ENCODE measurements around the gene PHLDB3.
"Not testable (repeated sequence)": the region's sequence is repeated elsewhere in the genome, so short reads cannot be mapped to it uniquely, and the experiment has no call there.

Gene PHLDB3
- 19.3 to 23.3 (median 21.3) reads per million in 3 donors for total RNA-seq

DNA sequence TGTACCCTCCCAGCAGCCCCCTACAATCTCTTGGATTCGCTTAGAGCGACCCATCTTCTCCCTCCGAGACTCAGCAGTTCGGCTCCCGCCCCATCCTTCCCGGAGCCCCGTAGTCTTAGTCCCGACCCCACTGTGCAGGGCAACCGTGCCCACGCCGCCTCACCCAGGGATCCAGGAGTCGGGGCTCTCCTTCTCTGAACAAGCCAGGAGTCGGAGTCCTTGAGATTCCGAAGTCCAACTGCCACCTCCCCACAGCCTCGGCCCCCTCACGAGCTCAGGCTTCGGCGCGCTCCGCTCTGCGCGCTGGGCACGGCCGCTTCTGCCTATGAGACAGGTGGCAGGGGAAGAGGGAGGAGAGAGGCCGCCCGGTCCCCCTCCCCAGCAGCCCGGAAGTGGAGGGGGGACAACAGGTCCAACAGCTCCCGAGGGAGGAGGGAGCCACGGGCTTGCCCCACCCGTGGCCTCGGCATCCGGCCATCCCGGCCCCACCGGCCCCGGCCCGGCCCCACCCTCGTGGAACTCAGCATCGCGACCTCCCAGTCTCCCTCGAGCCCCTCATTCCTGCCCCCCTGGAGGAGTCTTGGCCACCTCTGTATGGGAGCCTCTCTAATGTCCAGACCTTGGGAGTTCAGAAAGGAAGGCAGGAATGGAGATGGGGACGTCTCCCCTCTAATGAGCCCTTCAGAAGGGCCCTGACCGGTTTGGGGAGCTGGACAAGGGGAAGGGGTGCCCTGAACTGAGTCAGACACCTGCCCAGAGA, at the start of gene PHLDB3:
Gene PHLDB3 (minus strand): TSS at position 321 of the 760 bp plus-strand sequence. CDS start 628 bp downstream, outside the sequence.
- peaks cover 5% of the 10 kb centered on the region for H3K36me3 ChIP-seq (ENCODE audit: control insufficient read depth, insufficient read depth, low read length)
- no peaks in the 10 kb centered on the region for H3K27me3 ChIP-seq (replicated peaks; ENCODE audit: control insufficient read depth, insufficient read depth, low read length, poor library complexity, severe bottlenecking)
- peak in 2 of 3 donors; percentile 9 to 32 for DNase-seq

GRCh38 chr19:43553656-43554055, 49.1 kb upstream of the PHLDB3 start:
- Histone ChIP-seq H3K9me3 (ENCODE audit: control insufficient read depth, low read length) (no peaks in the 10 kb centered on the region), H3K27me3 (replicated peaks; ENCODE audit: control insufficient read depth, insufficient read depth, low read length, poor library complexity, severe bottlenecking) (no peaks in the 10 kb centered on the region), H3K27ac (ENCODE audit: insufficient read depth, low read length, poor library complexity, severe bottlenecking) (no peak overlapping the region), H3K4me1 (ENCODE audit: control insufficient read depth, insufficient read depth, low read length, poor library complexity, severe bottlenecking) (no peaks in the 10 kb centered on the region), H3K36me3 (ENCODE audit: control insufficient read depth, insufficient read depth, low read length) (peaks cover 54% of the 10 kb centered on the region), H3K4me3 (ENCODE audit: insufficient read depth, low read depth, low read length, poor library complexity, severe bottlenecking) (no peak overlapping the region)
- DNase-seq = no peak

More for the DNA sequence above, at the start of gene PHLDB3:
- Histone ChIP-seq H3K9me3 (ENCODE audit: control insufficient read depth, low read length) (no peaks in the 10 kb centered on the region), H3K4me1 (ENCODE audit: control insufficient read depth, insufficient read depth, low read length, poor library complexity, severe bottlenecking) (peaks cover 11% of the 10 kb centered on the region), H3K4me3 (ENCODE audit: insufficient read depth, low read depth, low read length, poor library complexity, severe bottlenecking) (peak within 1 kb of the TSS; percentile 91), H3K27ac (ENCODE audit: insufficient read depth, low read length, poor library complexity, severe bottlenecking) (peak within 1 kb of the TSS; percentile 85)

GRCh38 chr19:43552616-43553015, 48.1 kb upstream of the PHLDB3 start:
- H3K27ac ChIP-seq (ENCODE audit: insufficient read depth, low read length, poor library complexity, severe bottlenecking) = no peak overlapping the region
- H3K36me3 ChIP-seq (ENCODE audit: control insufficient read depth, insufficient read depth, low read length) = peaks cover 54% of the 10 kb centered on the region
- H3K4me1 ChIP-seq (ENCODE audit: control insufficient read depth, insufficient read depth, low read length, poor library complexity, severe bottlenecking) = no peaks in the 10 kb centered on the region
- no peaks in the 10 kb centered on the region for H3K27me3 ChIP-seq (replicated peaks; ENCODE audit: control insufficient read depth, insufficient read depth, low read length, poor library complexity, severe bottlenecking)
- DNase-seq = no peak
- no peaks in the 10 kb centered on the region for H3K9me3 ChIP-seq (ENCODE audit: control insufficient read depth, low read length)
- no peak overlapping the region for H3K4me3 ChIP-seq (ENCODE audit: insufficient read depth, low read depth, low read length, poor library complexity, severe bottlenecking)

DNA sequence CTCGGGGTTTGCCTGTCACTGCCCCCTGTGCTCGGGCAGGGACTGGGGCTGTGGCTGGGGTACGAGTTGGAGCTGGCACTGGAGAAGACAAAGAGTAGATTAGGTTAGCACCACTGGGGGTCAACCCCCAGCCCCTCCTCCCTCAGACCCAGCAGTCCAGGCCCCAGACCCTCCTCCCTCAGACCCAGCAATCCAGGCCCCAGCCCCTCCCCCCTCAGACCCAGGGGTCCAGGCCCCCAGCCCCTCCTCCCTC, 47.6 kb upstream of the PHLDB3 start:
- no peak overlapping the region for H3K4me3 ChIP-seq (ENCODE audit: insufficient read depth, low read depth, low read length, poor library complexity, severe bottlenecking)
- peaks cover 52% of the 10 kb centered on the region for H3K36me3 ChIP-seq (ENCODE audit: control insufficient read depth, insufficient read depth, low read length)

DNA sequence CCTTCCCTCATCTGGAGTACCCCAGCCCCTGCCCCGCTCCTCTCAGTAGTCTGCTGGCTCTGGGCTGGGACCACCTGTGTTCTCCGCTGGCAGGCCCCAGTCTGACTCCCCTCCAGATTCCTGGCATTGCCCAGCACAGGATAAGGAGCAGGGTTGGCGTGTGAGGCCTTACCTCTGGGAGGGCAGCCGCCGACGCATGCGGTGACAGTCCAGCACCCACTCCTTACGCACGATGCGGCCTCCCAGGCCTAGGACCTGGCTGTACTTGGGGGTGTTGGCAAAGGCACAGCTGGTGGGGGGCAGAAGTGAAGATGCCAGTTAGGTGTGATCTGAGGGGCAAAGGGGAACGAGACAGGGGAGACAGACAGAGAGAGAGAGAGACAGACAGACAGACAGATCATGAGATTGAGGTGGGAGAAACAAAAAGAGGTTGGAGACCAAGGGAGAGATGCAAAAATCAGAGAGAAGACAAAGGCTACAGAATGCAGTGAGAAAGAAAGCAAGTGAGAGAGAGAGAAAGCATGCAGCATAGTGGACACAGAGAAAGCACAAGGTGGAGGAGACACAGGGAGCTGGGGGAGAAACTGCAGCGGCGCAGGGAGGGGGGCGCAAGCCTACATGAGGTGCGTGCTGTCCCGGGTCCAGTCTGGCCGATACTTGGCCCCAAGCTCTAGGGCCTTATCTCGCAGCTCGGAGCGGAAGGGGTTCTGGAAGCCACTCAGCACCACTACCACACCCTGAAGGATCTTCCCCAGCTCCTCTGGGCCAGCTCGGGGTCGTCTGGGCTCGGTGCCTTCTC, 47.1 kb upstream of the PHLDB3 start:
- H3K36me3 ChIP-seq (ENCODE audit: control insufficient read depth, insufficient read depth, low read length) = peaks cover 52% of the 10 kb centered on the region
- DNase-seq = no peak
- H3K27ac ChIP-seq (ENCODE audit: insufficient read depth, low read length, poor library complexity, severe bottlenecking) = no peak overlapping the region

More for the DNA sequence above, 47.6 kb upstream of the PHLDB3 start:
- H3K9me3 ChIP-seq (ENCODE audit: control insufficient read depth, low read length) = no peaks in the 10 kb centered on the region
- H3K4me1 ChIP-seq (ENCODE audit: control insufficient read depth, insufficient read depth, low read length, poor library complexity, severe bottlenecking) = no peaks in the 10 kb centered on the region
- H3K27me3 ChIP-seq (replicated peaks; ENCODE audit: control insufficient read depth, insufficient read depth, low read length, poor library complexity, severe bottlenecking) = no peaks in the 10 kb centered on the region
- DNase-seq = no peak
- H3K27ac ChIP-seq (ENCODE audit: insufficient read depth, low read length, poor library complexity, severe bottlenecking) = no peak overlapping the region

GRCh38 chr19:43548706-43549105, 44.2 kb upstream of the PHLDB3 start:
- Histone ChIP-seq H3K36me3 (ENCODE audit: control insufficient read depth, insufficient read depth, low read length) (peaks cover 55% of the 10 kb centered on the region), H3K27ac (ENCODE audit: insufficient read depth, low read length, poor library complexity, severe bottlenecking) (no peak overlapping the region), H3K27me3 (replicated peaks; ENCODE audit: control insufficient read depth, insufficient read depth, low read length, poor library complexity, severe bottlenecking) (no peaks in the 10 kb centered on the region), H3K4me1 (ENCODE audit: control insufficient read depth, insufficient read depth, low read length, poor library complexity, severe bottlenecking) (no peaks in the 10 kb centered on the region), H3K9me3 (ENCODE audit: control insufficient read depth, low read length) (no peaks in the 10 kb centered on the region), H3K4me3 (ENCODE audit: insufficient read depth, low read depth, low read length, poor library complexity, severe bottlenecking) (no peak overlapping the region)
- no peak for DNase-seq

More for the DNA sequence above, 47.1 kb upstream of the PHLDB3 start:
- H3K4me1 ChIP-seq (ENCODE audit: control insufficient read depth, insufficient read depth, low read length, poor library complexity, severe bottlenecking) = no peaks in the 10 kb centered on the region
- H3K9me3 ChIP-seq (ENCODE audit: control insufficient read depth, low read length) = no peaks in the 10 kb centered on the region
- no peaks in the 10 kb centered on the region for H3K27me3 ChIP-seq (replicated peaks; ENCODE audit: control insufficient read depth, insufficient read depth, low read length, poor library complexity, severe bottlenecking)
- H3K4me3 ChIP-seq (ENCODE audit: insufficient read depth, low read depth, low read length, poor library complexity, severe bottlenecking) = no peak overlapping the region

DNA sequence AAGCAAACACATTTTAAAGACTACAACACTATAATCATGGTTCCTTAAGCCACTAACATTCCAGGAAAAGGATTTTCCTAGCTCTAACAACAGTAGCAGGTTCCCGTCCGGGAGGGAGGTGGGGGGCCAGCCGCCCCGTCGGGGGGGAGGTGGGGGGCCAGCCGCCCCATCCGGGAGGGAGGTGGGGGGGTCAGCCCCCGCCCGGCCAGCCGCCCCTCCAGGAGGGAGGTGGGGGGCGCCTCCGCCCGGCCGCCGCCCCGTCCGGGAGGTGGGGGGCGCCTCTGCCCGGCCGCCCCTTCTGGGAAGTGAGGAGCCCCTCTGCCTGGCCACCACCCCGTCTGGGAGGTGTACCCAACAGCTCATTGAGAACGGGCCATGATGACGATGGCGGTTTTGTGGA, 43.4 kb upstream of the PHLDB3 start:
- not testable (repeated sequence) for H3K4me1 ChIP-seq (ENCODE audit: control insufficient read depth, insufficient read depth, low read length, poor library complexity, severe bottlenecking); H3K27ac ChIP-seq (ENCODE audit: insufficient read depth, low read length, poor library complexity, severe bottlenecking); H3K4me3 ChIP-seq (ENCODE audit: insufficient read depth, low read depth, low read length, poor library complexity, severe bottlenecking); DNase-seq; H3K9me3 ChIP-seq (ENCODE audit: control insufficient read depth, low read length); H3K27me3 ChIP-seq (replicated peaks; ENCODE audit: control insufficient read depth, insufficient read depth, low read length, poor library complexity, severe bottlenecking)
- peaks cover 55% of the 10 kb centered on the region for H3K36me3 ChIP-seq (ENCODE audit: control insufficient read depth, insufficient read depth, low read length)

DNA sequence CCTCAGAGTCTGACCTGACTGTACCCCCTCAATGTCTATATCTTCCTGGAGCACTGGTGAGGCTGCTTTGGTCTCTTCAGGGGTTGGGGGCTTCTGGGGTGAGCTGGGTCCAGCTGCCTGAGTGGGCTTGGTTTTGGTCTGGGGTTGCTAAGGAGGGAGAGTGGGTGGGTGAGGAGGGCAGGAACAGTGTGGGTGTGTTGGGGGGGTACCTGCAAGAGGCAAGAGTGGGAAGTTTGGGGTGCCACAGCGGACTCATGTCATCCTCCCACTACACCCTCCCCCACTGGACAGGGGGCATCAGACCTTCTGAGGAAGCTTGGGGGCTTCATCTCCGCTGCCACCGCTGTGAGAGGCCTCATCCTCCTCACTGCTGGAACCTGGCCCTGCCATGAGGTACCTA, 42.0 kb upstream of the PHLDB3 start:
- Histone ChIP-seq H3K4me3 (ENCODE audit: insufficient read depth, low read depth, low read length, poor library complexity, severe bottlenecking) (no peak overlapping the region), H3K9me3 (ENCODE audit: control insufficient read depth, low read length) (no peaks in the 10 kb centered on the region), H3K27me3 (replicated peaks; ENCODE audit: control insufficient read depth, insufficient read depth, low read length, poor library complexity, severe bottlenecking) (no peaks in the 10 kb centered on the region), H3K27ac (ENCODE audit: insufficient read depth, low read length, poor library complexity, severe bottlenecking) (no peak overlapping the region), H3K4me1 (ENCODE audit: control insufficient read depth, insufficient read depth, low read length, poor library complexity, severe bottlenecking) (no peaks in the 10 kb centered on the region), H3K36me3 (ENCODE audit: control insufficient read depth, insufficient read depth, low read length) (peaks cover 55% of the 10 kb centered on the region)
- DNase-seq = no peak

DNA sequence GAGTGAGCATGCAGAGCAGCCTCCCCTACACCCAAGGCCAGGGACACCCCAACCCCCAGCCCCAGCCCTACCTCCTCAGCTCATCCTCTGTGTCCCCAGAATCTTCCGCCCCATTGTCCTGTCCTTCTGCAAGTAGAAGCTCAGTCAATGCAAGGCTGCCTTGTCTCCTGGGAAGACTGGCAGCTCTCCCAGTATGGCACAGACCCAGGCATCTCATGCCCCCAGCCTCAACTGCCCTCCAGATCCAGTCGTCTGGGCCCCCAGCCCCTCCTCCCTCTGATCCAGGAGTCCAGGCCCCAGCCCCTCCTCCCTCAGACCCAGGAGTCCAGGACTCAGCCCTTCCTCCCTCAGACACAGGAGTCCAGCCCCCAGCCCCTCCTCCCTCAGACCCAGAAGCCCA, 41.4 kb upstream of the PHLDB3 start:
- peaks cover 53% of the 10 kb centered on the region for H3K36me3 ChIP-seq (ENCODE audit: control insufficient read depth, insufficient read depth, low read length)
- H3K4me3 ChIP-seq (ENCODE audit: insufficient read depth, low read depth, low read length, poor library complexity, severe bottlenecking) = no peak overlapping the region

GRCh38 chr19:43545276-43545675, 40.7 kb upstream of the PHLDB3 start:
- no peak overlapping the region for H3K27ac ChIP-seq (ENCODE audit: insufficient read depth, low read length, poor library complexity, severe bottlenecking)
- H3K4me3 ChIP-seq (ENCODE audit: insufficient read depth, low read depth, low read length, poor library complexity, severe bottlenecking) = no peak overlapping the region
- no peaks in the 10 kb centered on the region for H3K27me3 ChIP-seq (replicated peaks; ENCODE audit: control insufficient read depth, insufficient read depth, low read length, poor library complexity, severe bottlenecking)
- DNase-seq = no peak
- no peaks in the 10 kb centered on the region for H3K4me1 ChIP-seq (ENCODE audit: control insufficient read depth, insufficient read depth, low read length, poor library complexity, severe bottlenecking)
- H3K36me3 ChIP-seq (ENCODE audit: control insufficient read depth, insufficient read depth, low read length) = peaks cover 53% of the 10 kb centered on the region
- H3K9me3 ChIP-seq (ENCODE audit: control insufficient read depth, low read length) = no peaks in the 10 kb centered on the region

More for the DNA sequence above, 41.4 kb upstream of the PHLDB3 start:
- Histone ChIP-seq H3K27me3 (replicated peaks; ENCODE audit: control insufficient read depth, insufficient read depth, low read length, poor library complexity, severe bottlenecking) (no peaks in the 10 kb centered on the region), H3K9me3 (ENCODE audit: control insufficient read depth, low read length) (no peaks in the 10 kb centered on the region), H3K27ac (ENCODE audit: insufficient read depth, low read length, poor library complexity, severe bottlenecking) (no peak overlapping the region), H3K4me1 (ENCODE audit: control insufficient read depth, insufficient read depth, low read length, poor library complexity, severe bottlenecking) (no peaks in the 10 kb centered on the region)
- DNase-seq = no peak
